Cardiac muscle cell (in vitro differentiated cells and primary cell): ENCODE measurements around the gene TCERG1. TPM values are rescaled to one million over a fixed set of nuclear protein-coding genes. Genes with fewer than 3 reads are reported as not detected.

Source experiments
- DNase-seq, 2 donors: peaks; one replicate each; pipeline versions ENCODE4 v3.0.0 to v3.0.0-alpha.2; 2010 to 2017; ENCODE audit warnings: low read depth in 1 of 2, low spot score in 1 of 2
- H3K27ac ChIP-seq: fragments of 200-600 bp; sonication (generic); 2 replicates; pipeline ENCODE4 v1.5.1; 2016
- H3K27me3 ChIP-seq: fragments of 200-600 bp; sonication (generic); 2 replicates; pipeline ENCODE4 v1.6.0; 2016; ENCODE audit warnings: control low read depth
- H3K36me3 ChIP-seq: fragments of 200-600 bp; sonication (generic); 2 replicates; pipeline ENCODE4 v1.5.1; 2016; ENCODE audit warnings: control low read depth
- H3K4me1 ChIP-seq: fragments of 200-600 bp; sonication (generic); 2 replicates; pipeline ENCODE4 v1.8.1; 2017; ENCODE audit warnings: low read depth, mild to moderate bottlenecking, mixed run types
- H3K4me3 ChIP-seq: fragments of 200-600 bp; sonication (generic); 2 replicates; pipeline ENCODE4 v1.5.1; 2016; ENCODE audit warnings: mild to moderate bottlenecking
- H3K9me3 ChIP-seq: fragments of 200-600 bp; sonication (generic); 2 replicates; pipeline ENCODE4 v1.5.1; 2017; ENCODE audit warnings: low read depth, mild to moderate bottlenecking, control low read depth
- polyA plus RNA-seq: library from polyadenylated mRNA; unstranded; fragments of >200 nt; fragmentation: Nextera tagmentation; extraction: Ambion mirVana; gene quantifications from 2 replicates; pipeline ENCODE4 v1.2.1, GENCODE V29; 2016
- total RNA-seq: library from RNA; depleted of rRNA; stranded (reverse); fragments of >200 nt; gene quantifications from 2 replicates; pipeline ENCODE4 v1.2.3, GENCODE V29; 2016
- TF ChIP-seq, protein P1 (sequence below): IDR thresholded peaks from 2 replicates; pipeline ENCODE4 v1.5.1; 2012; ENCODE audit warnings: low read depth, mild to moderate bottlenecking, low read length

The TCERG1 gene
- total and polyA plus RNA-seq, 2 experiments from 2014 or later = 80.8 to 122 TPM

DNA sequence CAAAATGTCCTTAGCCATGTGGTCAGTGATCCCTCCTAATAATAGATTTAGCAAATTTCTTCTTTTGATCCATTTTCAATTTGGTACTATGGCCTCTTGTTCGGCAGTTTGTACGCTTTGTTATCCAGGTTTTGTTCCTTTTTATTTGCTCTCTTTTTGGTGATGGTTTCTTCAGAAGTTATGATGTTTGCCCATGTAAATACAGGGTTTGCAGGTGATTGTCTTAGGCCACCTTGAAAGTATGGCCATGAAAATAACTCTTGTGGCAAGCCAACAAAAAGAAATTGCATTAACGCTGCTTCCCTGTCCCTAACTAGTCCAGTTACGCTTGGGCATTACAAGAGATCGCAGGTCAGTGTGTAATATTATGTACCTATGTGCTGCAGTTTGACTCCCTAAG lies 60.3 kb downstream of the TCERG1 start:
- Histone ChIP-seq H3K27me3 (no peaks in the 10 kb centered on the region), H3K9me3 (no peaks in the 10 kb centered on the region), H3K4me1 (no peaks in the 10 kb centered on the region), H3K36me3 (peaks cover 83% of the 10 kb centered on the region), H3K27ac (no peak overlapping the region), H3K4me3 (no peak overlapping the region)
- no peak for DNase-seq
- TF ChIP-seq, protein P1, sequence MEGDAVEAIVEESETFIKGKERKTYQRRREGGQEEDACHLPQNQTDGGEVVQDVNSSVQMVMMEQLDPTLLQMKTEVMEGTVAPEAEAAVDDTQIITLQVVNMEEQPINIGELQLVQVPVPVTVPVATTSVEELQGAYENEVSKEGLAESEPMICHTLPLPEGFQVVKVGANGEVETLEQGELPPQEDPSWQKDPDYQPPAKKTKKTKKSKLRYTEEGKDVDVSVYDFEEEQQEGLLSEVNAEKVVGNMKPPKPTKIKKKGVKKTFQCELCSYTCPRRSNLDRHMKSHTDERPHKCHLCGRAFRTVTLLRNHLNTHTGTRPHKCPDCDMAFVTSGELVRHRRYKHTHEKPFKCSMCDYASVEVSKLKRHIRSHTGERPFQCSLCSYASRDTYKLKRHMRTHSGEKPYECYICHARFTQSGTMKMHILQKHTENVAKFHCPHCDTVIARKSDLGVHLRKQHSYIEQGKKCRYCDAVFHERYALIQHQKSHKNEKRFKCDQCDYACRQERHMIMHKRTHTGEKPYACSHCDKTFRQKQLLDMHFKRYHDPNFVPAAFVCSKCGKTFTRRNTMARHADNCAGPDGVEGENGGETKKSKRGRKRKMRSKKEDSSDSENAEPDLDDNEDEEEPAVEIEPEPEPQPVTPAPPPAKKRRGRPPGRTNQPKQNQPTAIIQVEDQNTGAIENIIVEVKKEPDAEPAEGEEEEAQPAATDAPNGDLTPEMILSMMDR = no peak

DNA sequence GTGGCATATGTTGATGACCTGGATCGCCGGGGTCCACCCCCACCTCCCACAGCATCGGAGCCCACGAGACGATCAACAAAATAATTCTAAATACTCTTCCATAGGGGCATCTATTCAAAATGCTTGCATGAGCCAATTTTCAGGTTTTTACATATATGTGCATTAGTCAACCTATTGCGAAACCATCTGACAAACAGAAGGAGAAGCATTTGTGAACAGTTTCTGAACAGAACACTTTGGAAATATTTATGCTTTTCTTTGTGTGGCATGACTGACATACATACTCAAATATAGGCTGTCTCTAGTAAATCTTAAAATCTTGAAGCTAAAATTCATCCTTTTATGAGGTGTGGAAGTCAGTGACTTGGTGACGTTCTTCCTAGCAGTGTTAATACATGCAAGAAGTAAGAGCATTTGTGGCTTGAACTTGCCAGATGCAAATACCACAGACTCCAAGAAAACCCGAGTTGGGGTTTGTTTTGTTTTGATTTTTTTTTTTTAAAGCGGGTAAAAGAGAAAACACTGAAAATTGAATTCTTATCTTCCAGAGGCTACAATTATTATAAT lies 63.5 kb downstream of the TCERG1 start:
- H3K9me3 ChIP-seq = no peaks in the 10 kb centered on the region
- no peaks in the 10 kb centered on the region for H3K4me1 ChIP-seq
- DNase-seq = peak in 1 of 2 donors; percentile 69
- no peak overlapping the region for H3K27ac ChIP-seq
- peaks cover 63% of the 10 kb centered on the region for H3K36me3 ChIP-seq
- no peaks in the 10 kb centered on the region for H3K27me3 ChIP-seq
- no peak overlapping the region for H3K4me3 ChIP-seq
- TF ChIP-seq, protein P1 = no peak

DNA sequence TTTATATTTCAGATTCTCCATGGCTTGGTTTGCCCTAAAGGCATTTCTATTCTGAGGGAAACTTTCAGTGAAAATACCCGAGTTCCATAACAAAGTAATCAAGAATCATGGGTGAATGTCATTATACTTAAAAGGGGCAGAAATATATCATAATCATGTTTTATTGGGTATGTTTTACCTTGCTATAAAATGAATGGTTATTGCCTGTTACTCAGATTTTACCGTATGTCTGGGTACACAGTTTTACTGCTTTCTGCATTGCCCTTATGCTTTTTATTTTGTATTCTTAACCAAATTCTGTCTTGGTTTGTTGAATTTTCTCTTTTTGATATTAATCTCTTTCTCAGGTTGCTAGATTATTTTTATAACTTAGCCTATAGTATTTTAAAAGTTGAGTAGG lies 66.3 kb downstream of the TCERG1 start:
- no peak for DNase-seq
- Histone ChIP-seq H3K4me3 (no peak overlapping the region), H3K4me1 (peaks cover 8% of the 10 kb centered on the region), H3K9me3 (no peaks in the 10 kb centered on the region), H3K27ac (no peak overlapping the region), H3K36me3 (peaks cover 34% of the 10 kb centered on the region), H3K27me3 (no peaks in the 10 kb centered on the region)
- TF ChIP-seq, protein P1 = no peak

DNA sequence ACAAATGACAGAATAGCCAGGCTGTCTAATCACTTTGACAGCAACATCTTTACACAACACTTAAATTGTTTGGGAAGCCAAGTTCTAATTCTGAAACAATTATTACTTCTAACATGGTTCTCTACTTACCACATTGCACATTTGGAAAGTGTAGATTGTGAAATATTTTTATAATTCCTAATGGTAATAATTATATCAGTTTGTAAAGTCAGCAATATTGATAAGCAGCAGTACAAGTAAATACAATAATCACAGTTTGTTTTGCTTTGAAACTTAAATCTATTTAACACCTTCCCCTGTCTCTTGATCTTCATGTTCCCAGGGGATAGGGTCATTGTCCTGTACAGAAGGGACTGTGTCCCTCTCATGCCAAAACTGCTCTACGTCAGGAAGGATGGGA lies 67.4 kb downstream of the TCERG1 start:
- no peaks in the 10 kb centered on the region for H3K9me3 ChIP-seq
- TF ChIP-seq, protein P1 = no peak
- peaks cover 23% of the 10 kb centered on the region for H3K36me3 ChIP-seq

DNA sequence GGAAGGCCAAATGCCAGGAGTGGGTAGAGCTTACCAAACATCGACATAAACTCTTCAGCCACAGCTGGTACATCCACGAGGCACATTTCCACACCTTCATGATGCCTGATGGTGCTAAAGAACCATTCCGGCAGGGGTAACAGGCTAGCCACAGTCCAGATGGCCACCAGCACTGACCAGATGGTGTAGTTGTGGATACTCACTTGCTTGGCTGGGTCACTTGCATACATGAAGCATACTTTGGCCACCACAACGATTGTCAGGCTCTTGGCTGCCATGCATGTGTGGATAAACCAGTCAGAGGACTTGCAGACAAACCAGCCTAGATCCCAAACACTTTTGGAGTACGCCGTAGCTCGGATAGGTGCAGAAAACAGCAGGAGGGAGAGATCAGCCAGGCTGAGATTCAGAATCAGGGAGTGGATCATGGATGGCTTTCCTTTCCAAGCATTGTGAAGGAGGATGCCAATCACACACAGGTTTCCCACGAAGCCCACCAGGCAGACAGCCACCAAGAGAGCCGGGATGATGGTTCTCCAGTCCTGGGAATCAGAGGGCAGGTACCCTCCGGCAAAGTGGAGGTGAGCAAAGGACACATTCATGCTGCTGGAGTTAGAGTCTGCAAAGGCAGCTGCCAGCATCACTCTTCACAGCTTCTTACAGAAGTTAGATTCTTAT lies 68.5 kb downstream of the TCERG1 start:
- Histone ChIP-seq H3K36me3 (peaks cover 14% of the 10 kb centered on the region), H3K27ac (no peak overlapping the region), H3K9me3 (no peaks in the 10 kb centered on the region), H3K4me3 (no peak overlapping the region), H3K27me3 (no peaks in the 10 kb centered on the region), H3K4me1 (peaks cover 8% of the 10 kb centered on the region)
- TF ChIP-seq, protein P1 = no peak
- no peak for DNase-seq

More for the DNA sequence above, 67.4 kb downstream of the TCERG1 start:
- no peaks in the 10 kb centered on the region for H3K27me3 ChIP-seq
- H3K4me1 ChIP-seq = peaks cover 8% of the 10 kb centered on the region
- H3K4me3 ChIP-seq = no peak overlapping the region
- DNase-seq = no peak
- peak overlapping the region; percentile 33 for H3K27ac ChIP-seq
